Measurements from ENCODE around the gene CCDC107.
"Not testable (repeated sequence)": the region's sequence is repeated elsewhere in the genome, so short reads cannot be mapped to it uniquely, and the experiment has no call there.

The CCDC107 gene, protein sequence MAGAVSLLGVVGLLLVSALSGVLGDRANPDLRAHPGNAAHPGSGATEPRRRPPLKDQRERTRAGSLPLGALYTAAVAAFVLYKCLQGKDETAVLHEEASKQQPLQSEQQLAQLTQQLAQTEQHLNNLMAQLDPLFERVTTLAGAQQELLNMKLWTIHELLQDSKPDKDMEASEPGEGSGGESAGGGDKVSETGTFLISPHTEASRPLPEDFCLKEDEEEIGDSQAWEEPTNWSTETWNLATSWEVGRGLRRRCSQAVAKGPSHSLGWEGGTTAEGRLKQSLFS

GRCh38 chr9:35658137-35658967 lies at the start of gene CCDC107:
Gene CCDC107 (plus strand): TSS chr9:35658292. CDS start chr9:35658380, 88 bp downstream.
- peak; percentile 57 to 62 for DNase-seq (ENCODE audit: low read depth in 2 of 2)

DNA sequence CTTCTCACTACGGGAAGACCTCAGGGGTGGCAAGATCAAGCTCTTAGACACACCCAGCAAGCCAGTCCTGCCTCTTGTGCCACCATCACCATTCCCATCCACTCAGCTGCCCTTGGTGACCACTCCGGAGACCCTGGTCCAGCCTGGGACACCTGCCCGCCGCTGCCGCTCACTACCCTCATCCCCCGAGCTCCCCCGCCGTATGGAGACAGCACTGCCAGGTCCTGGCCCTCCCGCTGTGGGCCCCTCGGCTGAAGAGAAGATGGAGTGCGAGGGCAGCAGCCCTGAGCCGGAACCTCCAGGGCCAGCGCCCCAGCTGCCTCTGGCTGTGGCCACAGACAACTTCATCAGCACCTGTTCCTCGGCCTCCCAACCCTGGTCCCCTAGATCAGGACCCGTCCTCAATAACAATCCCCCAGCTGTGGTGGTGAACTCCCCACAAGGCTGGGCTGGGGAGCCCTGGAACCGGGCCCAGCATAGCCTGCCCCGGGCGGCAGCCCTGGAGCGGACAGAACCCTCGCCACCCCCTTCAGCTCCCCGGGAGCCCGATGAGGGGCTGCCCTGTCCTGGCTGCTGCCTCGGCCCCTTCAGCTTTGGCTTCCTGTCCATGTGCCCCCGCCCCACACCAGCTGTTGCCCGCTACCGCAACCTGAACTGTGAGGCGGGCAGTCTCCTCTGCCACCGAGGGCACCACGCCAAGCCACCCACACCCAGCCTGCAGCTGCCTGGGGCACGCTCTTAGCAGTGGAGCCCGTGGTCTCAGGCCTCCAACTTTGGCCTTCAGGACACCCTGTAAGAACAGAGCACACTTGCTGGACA lies 48.9 kb upstream of the CCDC107 start:
- no peak for DNase-seq (ENCODE audit: low read depth in 2 of 2)

- DNase-seq (ENCODE audit: low read depth in 2 of 2): no peak
Measured at GRCh38 chr9:35609820-35610163, 48.3 kb upstream of the CCDC107 start.

DNA sequence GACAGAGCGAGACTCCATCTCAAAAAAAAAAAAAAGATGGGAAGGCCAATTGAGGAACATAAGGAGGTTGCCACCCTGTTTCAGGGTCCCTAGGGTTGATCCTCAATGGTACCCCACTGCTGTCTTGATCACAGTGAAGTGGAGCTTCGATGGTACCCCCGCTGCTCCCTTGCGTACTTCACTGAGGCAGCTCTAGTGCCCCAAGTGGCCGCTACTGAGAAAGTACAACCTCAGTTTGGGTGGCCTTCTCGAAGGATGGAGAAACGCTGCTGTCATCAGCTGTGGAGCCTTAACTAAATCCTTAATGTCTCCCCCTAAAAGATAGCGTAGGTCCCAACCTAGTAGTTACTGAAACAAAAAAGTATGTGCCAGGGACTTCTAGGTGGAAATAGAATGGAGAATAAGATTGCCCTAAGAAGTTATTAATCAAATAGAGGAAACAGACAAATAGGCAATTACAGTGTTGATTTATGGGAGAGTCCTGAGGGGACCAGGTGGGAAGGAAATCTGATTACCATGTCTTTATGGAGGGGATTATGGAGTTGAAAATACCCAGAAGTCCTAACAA lies 46.8 kb upstream of the CCDC107 start:
- peak in 1 of 2 experiments; percentile 6 for DNase-seq (ENCODE audit: low read depth in 2 of 2)

DNA sequence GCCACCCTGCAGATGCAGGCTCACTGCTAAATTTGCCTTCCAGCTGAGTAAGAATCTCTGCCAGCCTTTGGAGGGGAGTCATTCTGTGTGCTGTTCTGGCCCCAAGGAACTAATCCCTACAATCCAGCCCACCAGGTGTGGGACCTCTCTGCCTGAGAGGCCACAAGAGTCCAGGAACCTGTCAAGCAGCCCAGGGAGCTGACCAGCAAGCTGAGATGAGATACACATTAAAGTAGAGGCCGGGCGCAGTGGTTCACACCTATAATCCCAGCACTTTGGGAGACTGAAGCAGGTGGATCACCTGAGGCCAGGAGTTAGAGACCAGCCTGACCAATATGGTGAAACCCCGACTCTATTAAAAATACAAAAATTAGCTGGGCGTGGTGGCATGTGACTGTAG lies 46.0 kb upstream of the CCDC107 start:
- not testable (repeated sequence) for DNase-seq (ENCODE audit: low read depth in 2 of 2)

- DNase-seq (ENCODE audit: low read depth in 2 of 2): no peak
Measured at GRCh38 chr9:35612843-35613242, 45.2 kb upstream of the CCDC107 start.

DNA sequence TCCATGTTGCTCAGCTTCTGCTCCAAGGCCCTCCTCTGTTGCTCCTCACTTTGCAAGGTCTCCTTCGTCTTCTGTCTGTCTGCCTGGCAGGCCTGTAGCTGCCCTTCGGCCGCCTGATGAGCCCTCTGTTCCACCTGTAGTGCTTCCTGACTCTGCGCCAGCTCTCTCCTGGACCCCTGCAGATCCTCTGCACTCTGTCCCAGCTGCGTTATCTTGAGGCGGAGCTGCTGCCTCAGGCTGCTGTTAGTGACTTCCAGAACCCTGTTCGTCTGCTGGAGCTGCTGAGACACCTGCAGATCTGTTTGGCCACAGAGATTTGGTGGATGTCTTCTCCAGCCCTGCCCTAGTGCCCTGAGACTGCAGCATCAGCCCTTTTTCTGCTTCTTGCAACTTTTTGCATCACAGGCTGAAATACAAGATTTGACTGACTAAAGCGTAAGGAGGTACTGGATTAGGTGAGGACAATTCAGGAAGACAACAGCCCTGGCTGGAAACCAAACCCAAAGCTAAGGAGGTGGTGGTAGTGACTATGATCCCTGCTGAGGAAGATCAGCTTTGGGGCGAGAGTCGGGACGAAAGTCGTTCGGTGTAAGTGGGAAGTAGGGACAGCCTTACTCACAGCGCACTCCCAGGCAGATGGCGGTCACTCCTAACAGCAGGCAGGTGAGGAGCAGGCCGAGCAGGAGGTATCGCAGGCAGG lies 42.0 kb upstream of the CCDC107 start:
- no peak for DNase-seq (ENCODE audit: low read depth in 2 of 2)

DNA sequence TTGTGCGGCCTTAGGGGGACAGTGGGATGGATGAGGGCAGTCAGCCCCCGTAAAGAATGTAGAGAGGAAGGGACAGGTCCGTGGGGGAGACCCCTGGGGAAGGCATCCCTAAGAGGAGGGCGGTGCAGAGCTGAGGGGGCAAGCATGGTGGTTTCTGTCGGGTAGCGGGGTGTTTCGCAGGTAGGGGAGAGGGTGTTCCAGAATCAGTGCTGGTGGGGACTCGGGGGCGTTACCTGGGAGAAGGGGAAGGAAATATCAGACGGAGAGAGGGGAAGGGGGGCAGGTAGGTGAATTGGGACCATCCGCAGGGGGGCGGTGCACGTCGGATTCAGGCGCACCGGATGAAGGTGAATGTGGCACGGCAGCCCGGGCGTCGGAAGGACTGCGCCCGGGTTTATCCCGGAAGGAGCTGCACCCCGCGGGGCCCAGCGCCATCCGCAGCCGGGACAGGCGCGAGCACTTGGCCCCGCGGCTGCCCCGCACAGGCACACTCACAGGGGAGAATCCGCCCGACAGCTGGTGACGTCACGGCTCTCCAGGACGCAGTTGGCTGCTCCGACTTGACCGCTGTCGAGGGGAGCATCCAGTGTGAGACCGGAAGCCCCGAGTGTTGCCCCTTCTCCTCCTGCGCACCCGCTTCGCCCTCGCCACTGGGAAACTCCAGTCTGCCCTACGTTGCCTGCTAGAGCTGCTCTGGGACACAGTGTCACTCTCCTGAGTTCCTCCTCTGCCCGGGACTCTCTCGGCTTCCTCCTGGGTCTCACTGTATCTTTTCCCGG lies 41.2 kb upstream of the CCDC107 start:
- DNase-seq (ENCODE audit: low read depth in 2 of 2): no peak

DNA sequence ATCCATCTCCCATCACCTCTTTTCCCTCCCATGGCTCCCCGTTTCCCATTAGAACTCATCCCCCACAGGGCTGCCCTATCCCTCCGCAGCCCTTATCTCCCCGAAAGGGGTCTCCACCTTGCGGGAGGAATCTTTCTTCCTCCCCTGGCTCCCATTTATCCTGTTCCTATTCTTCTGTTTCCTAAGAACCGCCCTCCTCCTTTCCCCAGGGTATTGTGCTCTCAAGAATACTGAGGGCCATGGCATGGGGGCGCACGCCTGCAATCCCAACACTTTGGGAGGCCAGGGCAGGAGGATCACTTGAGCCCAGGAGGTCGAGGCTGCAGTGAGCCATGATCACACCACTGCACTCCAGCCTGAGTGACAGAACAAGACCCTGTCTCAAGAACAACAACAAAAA lies 40.5 kb upstream of the CCDC107 start:
- no peak for DNase-seq (ENCODE audit: low read depth in 2 of 2)

DNA sequence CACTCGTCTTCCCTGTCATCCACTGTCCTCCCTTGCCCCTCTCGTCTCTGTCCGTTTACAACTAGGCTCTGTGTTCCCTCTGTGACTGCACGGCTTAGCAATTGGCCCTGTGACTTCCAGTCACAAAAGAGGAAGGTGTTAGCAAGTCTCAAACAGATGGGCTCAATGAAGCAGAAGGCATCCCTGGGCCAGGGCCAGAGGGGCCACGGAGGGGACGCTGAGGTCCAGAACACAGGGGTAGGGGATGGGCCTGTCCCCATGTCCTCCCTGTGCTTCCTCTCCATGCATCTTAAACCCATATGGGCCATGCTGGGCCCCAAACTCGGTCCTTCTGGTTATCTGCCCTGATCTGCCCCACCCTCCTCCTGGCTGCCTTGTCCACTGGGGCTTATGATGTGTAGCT lies 39.8 kb upstream of the CCDC107 start, which contains the start of gene CD72:
TSS of gene CD72 (minus strand) at position 89 of the 403 bp plus-strand sequence. CDS start 110 bp downstream, outside the sequence.
- DNase-seq (ENCODE audit: low read depth in 2 of 2): no peak

DNA sequence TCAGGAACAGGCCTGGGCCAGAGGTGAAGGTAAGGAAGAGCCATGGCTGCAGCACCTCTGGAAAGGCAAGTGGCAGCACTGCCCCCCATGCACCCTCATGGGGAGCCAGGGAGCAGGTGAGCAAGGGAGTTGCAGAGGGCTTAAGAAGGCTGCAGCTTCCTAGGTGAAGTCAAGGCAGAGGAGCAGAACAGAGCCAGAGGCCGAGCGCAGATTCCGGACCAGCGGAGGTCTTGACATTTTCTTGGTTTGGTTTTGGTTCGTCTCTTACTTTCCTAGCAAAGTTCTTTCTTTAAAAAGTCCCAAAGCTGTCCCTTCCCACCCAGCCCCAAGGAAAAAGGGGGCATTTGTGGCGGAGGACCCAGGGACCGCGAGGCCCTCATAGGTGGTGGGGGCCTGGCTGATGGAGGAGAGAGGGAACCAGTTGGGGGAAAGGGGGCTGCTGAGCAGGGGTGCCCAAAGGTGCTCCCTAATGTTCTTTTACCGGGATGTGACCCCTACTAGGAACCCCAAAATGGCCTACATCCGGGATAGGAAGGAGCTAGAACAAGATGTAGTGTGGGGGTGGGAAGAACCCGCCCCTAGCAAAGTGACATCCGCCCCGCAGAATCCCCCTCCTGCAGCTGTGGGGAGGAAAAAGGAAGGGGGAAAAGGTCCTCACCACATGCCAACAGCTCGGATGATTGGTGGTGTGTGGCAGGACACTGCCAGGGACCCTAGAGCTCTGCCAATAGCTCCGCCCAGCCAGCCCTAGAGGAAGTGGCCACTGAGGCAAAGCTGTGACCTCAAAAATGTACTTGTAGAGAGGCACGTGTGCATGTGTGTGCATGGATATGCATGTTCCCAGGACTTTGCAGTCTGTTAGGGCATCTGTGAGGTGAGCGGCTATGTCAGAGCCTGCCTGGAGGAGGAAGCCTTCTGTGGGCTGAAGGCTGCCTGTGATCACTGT lies 39.0 kb upstream of the CCDC107 start:
- no peak for DNase-seq (ENCODE audit: low read depth in 2 of 2)

DNA sequence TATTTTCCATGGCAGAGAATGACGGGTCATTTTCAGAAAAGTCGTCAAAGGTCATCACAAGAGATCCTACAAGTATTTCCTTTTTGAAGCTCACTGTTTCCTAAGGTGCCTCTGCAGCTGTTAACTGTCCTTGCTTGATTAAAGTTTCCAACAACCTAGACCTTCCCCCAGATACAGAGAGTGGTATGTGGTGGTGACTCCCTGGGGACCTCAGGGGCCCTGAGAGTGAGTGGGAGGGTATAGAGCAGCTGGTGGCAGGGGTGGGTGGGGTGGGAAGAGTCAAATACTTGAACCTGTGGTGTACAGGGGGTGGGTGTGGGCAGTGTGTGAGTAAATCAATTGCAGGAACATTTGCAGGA lies 38.3 kb upstream of the CCDC107 start:
- DNase-seq (ENCODE audit: low read depth in 2 of 2): no peak

DNA sequence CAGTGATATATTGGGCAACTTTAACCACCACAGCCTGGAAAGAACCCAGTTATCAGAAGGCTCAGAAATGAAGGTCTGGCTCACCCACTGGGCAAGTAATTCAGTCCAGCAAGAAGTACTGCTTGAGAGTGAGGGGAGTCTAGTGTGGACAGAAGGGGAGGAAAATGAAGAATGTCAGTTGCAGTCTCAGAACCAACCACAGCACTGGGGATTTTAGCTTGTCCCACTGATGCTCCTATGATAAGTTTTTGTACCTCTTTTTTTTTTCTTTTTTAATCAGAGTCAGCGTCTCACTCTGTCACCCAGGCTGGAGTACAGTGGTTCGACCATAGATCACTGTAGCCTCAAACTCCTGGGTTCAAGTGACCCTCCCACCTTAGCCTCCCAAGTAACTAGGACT lies 30.5 kb upstream of the CCDC107 start:
- DNase-seq (ENCODE audit: low read depth in 2 of 2): no peak

- no peak for DNase-seq (ENCODE audit: low read depth in 2 of 2)
Measured at GRCh38 chr9:35628389-35628991, 29.6 kb upstream of the CCDC107 start.

DNA sequence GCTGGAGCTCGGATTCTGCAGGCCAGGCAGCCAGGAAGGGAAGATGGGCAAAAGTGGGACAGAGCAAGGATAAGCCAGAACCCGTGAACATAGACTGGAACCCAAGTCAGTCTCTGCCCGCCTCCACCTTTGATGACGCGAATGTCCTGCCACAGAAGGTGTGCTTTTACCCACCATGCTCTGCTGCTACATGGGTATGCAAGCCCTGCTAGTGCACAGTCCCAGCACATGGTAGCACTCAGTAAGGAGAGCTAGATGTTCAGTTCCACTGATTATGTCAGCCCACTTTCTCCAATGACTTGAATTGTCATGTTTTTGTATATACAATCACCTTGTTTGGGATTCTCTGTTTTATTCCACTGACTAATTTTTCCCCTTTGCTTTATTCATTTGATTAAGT lies 28.5 kb upstream of the CCDC107 start:
- no peak for DNase-seq (ENCODE audit: low read depth in 2 of 2)

- DNase-seq (ENCODE audit: low read depth in 2 of 2): no peak
Measured at GRCh38 chr9:35635730-35636129, 22.4 kb upstream of the CCDC107 start.

GRCh38 chr9:35636135-35636876 lies 21.8 kb upstream of the CCDC107 start:
- DNase-seq (ENCODE audit: low read depth in 2 of 2): no peak

DNA sequence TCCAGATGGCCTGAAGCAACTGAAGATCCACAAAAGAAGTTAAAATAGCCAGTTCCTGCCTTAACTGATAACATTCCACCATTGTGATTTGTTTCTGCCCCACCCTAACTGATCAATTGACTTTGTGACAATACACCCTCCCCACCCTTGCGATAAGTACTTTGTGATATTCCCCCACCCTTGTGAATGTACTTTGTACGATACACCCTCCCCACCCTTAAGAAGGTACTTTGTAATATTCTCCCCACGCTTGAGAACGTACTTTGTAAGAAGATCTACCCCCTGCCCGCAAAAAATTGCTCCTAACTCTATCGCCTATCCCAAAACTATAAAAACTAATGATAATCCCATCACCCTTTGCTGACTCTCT lies 21.2 kb upstream of the CCDC107 start:
- DNase-seq (ENCODE audit: low read depth in 2 of 2): not testable (repeated sequence)
